Left ventricle myocardium inferior (tissue), 1 donor: ENCODE results near the gene SORCS2. TPM values are rescaled to one million over a fixed set of nuclear protein-coding genes. Genes with fewer than 3 reads are reported as not detected.

Experiments used
- DNase-seq: peaks from one replicate; pipeline ENCODE4 v3.0.0-alpha.2; 2020
- H3K27ac ChIP-seq: fragments of 200-600 bp; replicated peaks from 2 replicates; pipeline ENCODE4 v1.8.0; 2021
- H3K27me3 ChIP-seq: fragments of 200-600 bp; 2 replicates; pipeline ENCODE4 v1.8.0; 2021; ENCODE audit warnings: low read depth
- H3K36me3 ChIP-seq: fragments of 200-600 bp; 2 replicates; pipeline ENCODE4 v1.8.0; 2021
- H3K4me1 ChIP-seq: fragments of 200-600 bp; 2 replicates; pipeline ENCODE4 v1.8.0; 2021
- H3K4me3 ChIP-seq: fragments of 200-600 bp; 2 replicates; pipeline ENCODE4 v1.8.0; 2021; ENCODE audit warnings: mild to moderate bottlenecking, moderate library complexity
- H3K9me3 ChIP-seq: fragments of 200-600 bp; replicated peaks from 2 replicates; pipeline ENCODE4 v1.8.0; 2021
- CTCF ChIP-seq: fragments of 200-600 bp; IDR thresholded peaks from 2 replicates; pipeline ENCODE4 v1.8.0; 2021; ENCODE audit warnings: antibody characterized with exemption, mild to moderate bottlenecking, borderline replicate concordance
- intact Hi-C: fragments of 100-400 bp; cut with micrococcal nuclease; formaldehyde crosslinking; loops from one replicate; pipeline ENCODE4 v1.11.0; 2022
- total RNA-seq: library from RNA; stranded (reverse); fragmentation: NEBNext Ultra II Directional; extraction: Animal tissue kit (Norgen Biotek cat#: 25700); gene quantifications from one replicate; pipeline ENCODE4 v1.2.1, GENCODE V29; 2021
- donor health status: DM: no; HTN: yes; CAD: no; lungs with severe emphysema.

Gene SORCS2
- total RNA-seq, 1 donor from 2014 or later, result 1.2 TPM

GRCh38 chr4:7626531-7626930 is 434.2 kb downstream of the SORCS2 start:
- Histone ChIP-seq H3K27ac (no peak overlapping the region), H3K9me3 (no peaks in the 10 kb centered on the region), H3K27me3 (peaks cover 41% of the 10 kb centered on the region), H3K36me3 (no peaks in the 10 kb centered on the region), H3K4me3 (no peak overlapping the region), H3K4me1 (peaks cover 22% of the 10 kb centered on the region)
- no peak for TF ChIP-seq CTCF
- intact Hi-C loops, result no loop called here
- no peak for DNase-seq

DNA sequence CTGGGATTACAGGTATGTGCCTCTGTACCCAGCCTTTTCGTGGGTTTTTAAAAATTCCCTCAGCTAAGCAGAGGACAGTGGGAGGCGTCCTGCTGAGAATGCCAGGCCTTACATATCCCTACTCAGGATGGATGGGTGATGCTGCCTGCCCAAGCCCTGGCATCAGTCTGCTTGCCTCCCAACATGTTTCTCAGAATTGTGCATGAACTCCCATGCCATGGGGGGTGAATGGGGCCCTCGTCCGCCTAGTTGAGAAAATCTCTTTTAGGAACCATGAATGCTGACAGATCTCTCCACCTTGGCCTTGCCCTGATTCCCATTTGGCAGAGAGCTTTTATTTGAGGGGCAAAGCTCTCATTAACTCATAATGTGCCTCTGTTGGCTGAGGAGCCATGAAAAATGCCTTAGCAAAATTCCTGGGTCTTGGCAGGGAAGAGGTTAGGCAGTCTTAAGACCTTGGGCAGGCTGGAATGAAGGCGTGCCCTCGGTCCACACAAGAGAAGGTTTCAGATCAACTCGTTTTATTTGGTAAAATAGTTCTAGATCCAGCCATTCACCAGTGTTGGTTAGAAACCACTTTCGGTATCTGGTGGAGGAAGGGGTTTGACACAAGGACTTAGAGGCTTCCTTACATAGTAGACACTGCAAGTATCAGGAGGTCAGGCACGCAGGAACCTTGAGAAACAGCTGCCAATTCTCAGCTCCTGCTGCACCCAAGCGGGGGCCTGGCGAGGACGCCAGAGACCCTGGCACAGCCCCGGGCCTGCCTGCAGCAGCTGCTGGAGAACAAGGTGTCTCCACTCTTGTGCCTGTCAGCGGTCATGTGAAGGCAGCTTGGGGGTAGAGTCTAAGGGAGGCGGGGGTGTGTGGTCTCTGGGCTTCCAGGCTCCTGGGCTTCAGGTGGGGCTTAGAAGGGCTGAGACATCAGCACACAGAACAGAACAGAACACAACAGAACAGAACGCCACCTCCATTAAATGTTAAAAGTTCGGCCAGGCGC is 435.2 kb downstream of the SORCS2 start:
- peaks cover 31% of the 10 kb centered on the region for H3K4me1 ChIP-seq
- peaks cover 40% of the 10 kb centered on the region for H3K27me3 ChIP-seq
- H3K9me3 ChIP-seq, result no peaks in the 10 kb centered on the region
- TF ChIP-seq CTCF, result no peak
- intact Hi-C loops, result no loop called here
- DNase-seq, result no peak
- H3K4me3 ChIP-seq, result no peak overlapping the region
- H3K36me3 ChIP-seq, result no peaks in the 10 kb centered on the region
- H3K27ac ChIP-seq, result no peak overlapping the region

- H3K27me3 ChIP-seq, result peaks cover 40% of the 10 kb centered on the region
- no peak for TF ChIP-seq CTCF
- H3K9me3 ChIP-seq, result no peaks in the 10 kb centered on the region
- intact Hi-C loops, result no loop called here
- H3K4me3 ChIP-seq, result no peak overlapping the region
- no peak for DNase-seq
- no peaks in the 10 kb centered on the region for H3K36me3 ChIP-seq
- peaks cover 34% of the 10 kb centered on the region for H3K4me1 ChIP-seq
- no peak overlapping the region for H3K27ac ChIP-seq
Measured at GRCh38 chr4:7628432-7628831, 436.1 kb downstream of the SORCS2 start.

DNA sequence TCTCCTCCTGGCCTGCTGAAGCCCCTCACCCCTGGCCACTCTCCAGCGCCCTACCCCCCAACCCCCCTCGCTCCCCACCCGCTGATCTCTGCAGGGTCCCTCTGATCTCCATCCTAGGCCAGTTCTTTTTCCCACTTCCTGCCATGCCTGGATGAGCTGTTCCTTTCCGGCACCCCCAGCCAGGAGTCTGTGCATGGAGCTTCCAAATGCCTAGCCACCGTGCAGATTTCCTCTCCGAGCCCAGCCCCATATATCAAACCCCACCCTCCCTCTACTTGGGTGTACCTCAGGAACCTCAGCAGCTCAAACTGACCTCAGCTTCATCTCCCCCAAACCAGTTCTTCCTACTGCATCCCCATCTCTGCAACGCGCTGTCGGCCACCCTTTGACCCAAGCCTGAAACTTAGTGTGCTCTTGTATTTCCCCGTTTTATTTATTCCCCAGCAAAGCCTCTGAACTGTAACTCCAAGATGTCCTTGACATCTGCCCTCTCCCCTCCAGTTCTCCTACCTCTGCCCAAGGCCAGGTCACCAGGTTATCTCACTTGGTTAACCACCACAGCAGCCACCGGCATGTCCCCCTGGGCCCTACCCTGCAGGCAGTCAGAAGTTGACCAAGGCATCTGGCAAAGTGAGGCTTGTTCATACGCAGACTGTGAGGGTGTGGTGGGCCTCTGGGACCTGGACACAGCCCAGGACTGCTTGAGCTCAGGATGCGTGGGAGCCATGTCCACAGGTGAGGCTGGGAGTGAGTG is 437.3 kb downstream of the SORCS2 start:
- H3K4me1 ChIP-seq, result peaks cover 34% of the 10 kb centered on the region
- H3K36me3 ChIP-seq, result no peaks in the 10 kb centered on the region
- H3K27me3 ChIP-seq, result peaks cover 50% of the 10 kb centered on the region
- no peak overlapping the region for H3K4me3 ChIP-seq
- no peak overlapping the region for H3K27ac ChIP-seq
- TF ChIP-seq CTCF, result no peak
- H3K9me3 ChIP-seq, result no peaks in the 10 kb centered on the region
- intact Hi-C loops, result no loop called here
- DNase-seq, result no peak

GRCh38 chr4:7630568-7631287 is 438.4 kb downstream of the SORCS2 start:
- Histone ChIP-seq H3K36me3 (no peaks in the 10 kb centered on the region), H3K4me3 (no peak overlapping the region), H3K4me1 (peaks cover 34% of the 10 kb centered on the region), H3K9me3 (no peaks in the 10 kb centered on the region), H3K27me3 (peaks cover 57% of the 10 kb centered on the region), H3K27ac (peak overlapping the region; percentile 58)
- intact Hi-C loops, result no loop called here
- no peak for TF ChIP-seq CTCF
- DNase-seq, result peak; percentile 85
